Measurements from ENCODE around the gene DAZL. TPM values are rescaled to one million over a fixed set of nuclear protein-coding genes. Genes with fewer than 3 reads are reported as not detected.

DAZL gene, protein sequence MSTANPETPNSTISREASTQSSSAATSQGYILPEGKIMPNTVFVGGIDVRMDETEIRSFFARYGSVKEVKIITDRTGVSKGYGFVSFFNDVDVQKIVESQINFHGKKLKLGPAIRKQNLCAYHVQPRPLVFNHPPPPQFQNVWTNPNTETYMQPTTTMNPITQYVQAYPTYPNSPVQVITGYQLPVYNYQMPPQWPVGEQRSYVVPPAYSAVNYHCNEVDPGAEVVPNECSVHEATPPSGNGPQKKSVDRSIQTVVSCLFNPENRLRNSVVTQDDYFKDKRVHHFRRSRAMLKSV
- total RNA-seq (2022; extraction: Qiagen RNA extraction; ENCODE audit: low read depth) = not detected in 5 replicates

DNA sequence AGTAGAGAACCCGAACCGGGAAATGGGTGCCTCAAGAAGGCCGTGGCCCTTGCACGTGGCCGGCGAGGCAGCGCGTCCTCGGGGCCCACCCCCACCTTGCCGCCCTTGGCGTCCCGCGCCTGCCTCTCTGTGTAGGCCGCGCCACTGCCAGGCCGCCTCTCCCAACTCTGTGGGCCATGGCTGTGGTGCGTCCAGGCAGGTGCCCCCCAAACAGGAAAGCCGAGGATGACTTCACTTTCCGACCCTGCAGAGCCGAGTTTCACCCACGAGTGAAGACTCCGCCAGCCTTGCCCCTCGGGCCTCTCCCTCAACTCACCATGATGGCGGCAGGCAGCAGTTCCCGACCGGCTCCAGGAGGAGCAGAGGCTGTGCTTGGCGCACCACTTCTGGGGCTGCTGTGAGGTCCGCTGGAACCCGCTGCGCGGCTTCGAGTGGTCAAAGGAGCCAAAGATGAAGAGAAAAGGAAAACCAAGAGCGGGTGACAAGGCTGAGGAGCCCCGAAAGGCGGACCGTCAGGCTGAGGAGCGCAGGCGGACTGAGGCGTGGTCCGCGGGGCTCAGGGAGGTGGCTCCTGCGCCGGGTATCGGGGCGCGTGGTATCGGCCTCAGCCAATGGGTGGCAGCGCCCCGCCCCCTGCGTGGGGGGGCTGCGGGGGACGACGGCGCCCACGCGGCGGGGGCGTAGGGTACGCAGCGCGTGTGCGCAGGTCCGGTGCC, at the start of gene DAZL:
Gene DAZL (minus strand): TSS at position 537 of the 716 bp plus-strand sequence. CDS start 218 bp downstream, at position 319.

Other genes with a start within 250 kb of the DAZL start
- 3.4 to 4.0 TPM (median 3.5 TPM) in 5 replicates for gene RFTN1, start 91.7 kb downstream of the DAZL start, total RNA-seq (2022; extraction: Qiagen RNA extraction; ENCODE audit: low read depth)

Measured in A549 treated with ZK216348 at 1 μM for 4 hours (cell line).